ENCODE data around the gene SIRPG. TPM values are rescaled to one million over a fixed set of nuclear protein-coding genes. Genes with fewer than 3 reads are reported as not detected.

Gene SIRPG
- total RNA-seq, 4 donors from 2014 or later, result not detected

DNA sequence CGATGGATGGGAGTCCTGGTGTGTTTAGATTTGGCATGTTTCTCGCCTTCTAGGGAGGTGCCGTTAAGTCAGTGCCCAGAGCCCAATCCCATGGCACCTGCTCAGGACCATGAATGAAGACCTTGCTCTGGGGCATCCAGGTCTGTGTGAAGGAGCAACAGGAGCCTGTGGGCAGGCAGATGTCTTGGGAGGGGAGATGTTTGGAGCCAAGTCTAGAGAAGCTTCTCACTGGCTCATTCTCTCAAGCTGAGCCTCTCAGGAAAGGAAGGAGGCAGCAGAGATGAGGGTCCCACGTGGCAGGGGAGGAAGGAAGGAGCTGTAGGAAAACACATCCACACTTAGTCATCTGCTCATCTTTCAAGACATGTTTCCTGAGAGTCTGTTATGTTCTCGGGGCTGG, 28.3 kb downstream of the SIRPG start:
- Histone ChIP-seq H3K4me3 (no peak overlapping the region), H3K9me3 (no peaks in the 10 kb centered on the region), H3K4me1 (no peaks in the 10 kb centered on the region), H3K27ac (no peak overlapping the region), H3K27me3 (peaks cover 12% of the 10 kb centered on the region), H3K36me3 (no peaks in the 10 kb centered on the region)
- 79% methylated on average over 5 of the region's 5 CpGs for WGBS
- no peak for DNase-seq (ENCODE audit: low spot score in 2 of 2)
- TF ChIP-seq, protein P1, sequence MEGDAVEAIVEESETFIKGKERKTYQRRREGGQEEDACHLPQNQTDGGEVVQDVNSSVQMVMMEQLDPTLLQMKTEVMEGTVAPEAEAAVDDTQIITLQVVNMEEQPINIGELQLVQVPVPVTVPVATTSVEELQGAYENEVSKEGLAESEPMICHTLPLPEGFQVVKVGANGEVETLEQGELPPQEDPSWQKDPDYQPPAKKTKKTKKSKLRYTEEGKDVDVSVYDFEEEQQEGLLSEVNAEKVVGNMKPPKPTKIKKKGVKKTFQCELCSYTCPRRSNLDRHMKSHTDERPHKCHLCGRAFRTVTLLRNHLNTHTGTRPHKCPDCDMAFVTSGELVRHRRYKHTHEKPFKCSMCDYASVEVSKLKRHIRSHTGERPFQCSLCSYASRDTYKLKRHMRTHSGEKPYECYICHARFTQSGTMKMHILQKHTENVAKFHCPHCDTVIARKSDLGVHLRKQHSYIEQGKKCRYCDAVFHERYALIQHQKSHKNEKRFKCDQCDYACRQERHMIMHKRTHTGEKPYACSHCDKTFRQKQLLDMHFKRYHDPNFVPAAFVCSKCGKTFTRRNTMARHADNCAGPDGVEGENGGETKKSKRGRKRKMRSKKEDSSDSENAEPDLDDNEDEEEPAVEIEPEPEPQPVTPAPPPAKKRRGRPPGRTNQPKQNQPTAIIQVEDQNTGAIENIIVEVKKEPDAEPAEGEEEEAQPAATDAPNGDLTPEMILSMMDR (IDR thresholded peaks at IDR 0.05), result no peak
- no peak for TF ChIP-seq EP300 (IDR thresholded peaks at IDR 0.05)
- TF ChIP-seq POLR2AphosphoS5 (IDR thresholded peaks at IDR 0.05), result no peak
- no peak for TF ChIP-seq POLR2A (IDR thresholded peaks at IDR 0.05)

- no peaks in the 10 kb centered on the region for H3K9me3 ChIP-seq
- no peaks in the 10 kb centered on the region for H3K4me1 ChIP-seq
- TF ChIP-seq, protein P1 (IDR thresholded peaks at IDR 0.05), result no peak
- TF ChIP-seq POLR2AphosphoS5 (IDR thresholded peaks at IDR 0.05), result no peak
- TF ChIP-seq POLR2A (IDR thresholded peaks at IDR 0.05), result no peak
- no peak for TF ChIP-seq EP300 (IDR thresholded peaks at IDR 0.05)
- no peak overlapping the region for H3K4me3 ChIP-seq
- DNase-seq (ENCODE audit: low spot score in 2 of 2), result no peak
- WGBS, result 77% methylated on average over 5 of the region's 5 CpGs
- no peak overlapping the region for H3K27ac ChIP-seq
- peaks cover 12% of the 10 kb centered on the region for H3K27me3 ChIP-seq
- H3K36me3 ChIP-seq, result no peaks in the 10 kb centered on the region
These were observed 29.0 kb downstream of the SIRPG start for GRCh38 chr20:1628621-1629020.

DNA sequence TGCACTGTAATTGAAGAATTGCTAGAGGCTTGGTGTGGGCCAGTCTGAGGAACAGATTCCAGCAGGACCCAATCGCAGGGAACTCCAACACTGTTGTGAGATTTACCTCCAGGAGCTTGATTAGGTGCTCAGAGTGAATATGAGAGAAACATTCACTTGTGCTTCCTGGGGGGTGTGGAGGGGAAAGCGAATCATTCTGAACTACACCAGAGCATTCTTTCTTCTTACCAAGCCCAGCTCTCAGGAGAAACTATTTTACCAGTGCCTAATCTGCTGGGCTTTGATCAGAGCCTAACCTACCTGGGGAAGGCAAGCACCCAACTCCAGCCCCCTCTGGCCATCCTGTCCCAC, 30.4 kb downstream of the SIRPG start:
- H3K36me3 ChIP-seq, result no peaks in the 10 kb centered on the region
- TF ChIP-seq EP300 (IDR thresholded peaks at IDR 0.05) (no peak), POLR2AphosphoS5 (IDR thresholded peaks at IDR 0.05) (no peak), POLR2A (IDR thresholded peaks at IDR 0.05) (no peak)
- TF ChIP-seq, protein P1 (IDR thresholded peaks at IDR 0.05), result no peak
- no peak overlapping the region for H3K27ac ChIP-seq
- no peaks in the 10 kb centered on the region for H3K9me3 ChIP-seq
- no peaks in the 10 kb centered on the region for H3K4me1 ChIP-seq
- no peak overlapping the region for H3K4me3 ChIP-seq
- peaks cover 12% of the 10 kb centered on the region for H3K27me3 ChIP-seq
- DNase-seq (ENCODE audit: low spot score in 2 of 2), result no peak
- 80% methylated on average over 2 of the region's 2 CpGs for WGBS

DNA sequence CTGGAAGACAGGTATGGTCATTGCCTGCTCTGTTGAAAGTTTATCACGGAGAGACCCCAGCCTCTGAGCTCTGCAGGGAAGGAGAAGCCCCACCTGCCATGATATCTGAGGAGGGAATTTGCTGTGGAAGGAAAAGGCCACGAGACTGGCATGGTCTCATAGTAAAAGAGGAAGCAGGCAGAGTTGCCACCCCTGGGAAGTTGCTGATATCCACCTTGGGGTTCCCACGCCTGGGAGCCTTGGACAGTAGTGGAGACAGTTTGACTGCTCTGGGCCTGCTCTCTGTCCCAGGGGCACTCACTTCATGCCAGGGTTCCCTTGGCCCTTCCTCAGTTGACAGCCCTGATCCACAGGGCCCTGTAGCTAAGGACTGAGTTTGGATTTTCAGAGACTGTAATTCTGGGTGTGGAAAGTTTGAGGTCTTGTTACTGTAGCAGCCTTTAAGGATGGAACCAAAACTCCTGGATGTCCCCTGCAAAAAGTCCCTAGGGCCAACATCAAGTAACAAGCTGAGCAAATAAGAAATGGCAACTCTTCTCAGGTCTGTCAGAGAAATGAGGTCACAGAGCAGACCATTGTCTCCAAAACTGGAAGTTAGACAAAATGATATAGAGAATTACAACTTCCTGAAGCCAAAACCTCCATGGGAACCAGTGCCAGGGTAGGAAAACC, 30.9 kb downstream of the SIRPG start:
- H3K4me3 ChIP-seq, result no peak overlapping the region
- H3K27ac ChIP-seq, result no peak overlapping the region
- no peaks in the 10 kb centered on the region for H3K4me1 ChIP-seq
- no peak for DNase-seq (ENCODE audit: low spot score in 2 of 2)
- no peaks in the 10 kb centered on the region for H3K9me3 ChIP-seq
- H3K27me3 ChIP-seq, result peaks cover 12% of the 10 kb centered on the region
- no peaks in the 10 kb centered on the region for H3K36me3 ChIP-seq
- TF ChIP-seq EP300 (IDR thresholded peaks at IDR 0.05), result no peak
- TF ChIP-seq, protein P1 (IDR thresholded peaks at IDR 0.05), result no peak
- TF ChIP-seq POLR2AphosphoS5 (IDR thresholded peaks at IDR 0.05), result no peak
- TF ChIP-seq POLR2A (IDR thresholded peaks at IDR 0.05), result no peak
- 93% methylated on average over 2 of the region's 3 CpGs for WGBS

DNA sequence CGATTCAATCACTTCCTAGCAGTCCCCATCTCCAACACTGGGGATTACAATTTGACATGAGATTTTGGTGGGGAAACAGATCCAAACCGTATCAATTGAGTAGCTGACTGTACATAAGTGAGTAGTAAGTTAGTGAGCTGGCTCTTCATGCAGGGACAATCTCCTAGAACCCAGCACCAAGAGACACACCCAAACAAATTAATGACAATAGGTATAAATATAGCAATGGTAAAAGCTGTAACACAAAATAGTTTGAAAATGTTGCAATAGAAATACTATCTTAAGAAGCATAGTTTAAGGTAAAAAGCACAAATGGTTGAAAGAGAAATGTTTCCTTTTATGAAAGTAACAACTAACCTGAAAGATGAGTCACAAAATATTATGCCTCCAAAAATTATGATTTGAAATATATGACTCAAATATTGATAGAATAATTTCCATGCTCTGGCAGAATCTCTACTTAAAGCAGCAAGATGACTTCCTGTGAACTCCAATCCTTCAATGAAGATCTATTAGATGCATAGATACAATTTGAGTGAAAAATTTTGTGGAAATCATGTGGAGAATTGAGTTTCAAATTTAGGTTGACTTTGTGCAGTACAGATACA, 32.4 kb downstream of the SIRPG start:
- WGBS, result 67% methylated on average over 2 of the region's 2 CpGs
- no peak overlapping the region for H3K4me3 ChIP-seq
- no peaks in the 10 kb centered on the region for H3K9me3 ChIP-seq
- no peaks in the 10 kb centered on the region for H3K4me1 ChIP-seq
- H3K36me3 ChIP-seq, result no peaks in the 10 kb centered on the region
- TF ChIP-seq EP300 (IDR thresholded peaks at IDR 0.05) (no peak), POLR2A (IDR thresholded peaks at IDR 0.05) (no peak), POLR2AphosphoS5 (IDR thresholded peaks at IDR 0.05) (no peak)
- TF ChIP-seq, protein P1 (IDR thresholded peaks at IDR 0.05), result no peak
- DNase-seq (ENCODE audit: low spot score in 2 of 2), result no peak
- H3K27me3 ChIP-seq, result peaks cover 10% of the 10 kb centered on the region
- no peak overlapping the region for H3K27ac ChIP-seq

Measured in suprapubic skin (tissue), 4 donors.